Medulla oblongata (tissue), 1 donor: ENCODE data around the gene PDE1A.
A peak's percentile ranks its signal among the peaks of the same experiment; 100 is the strongest.
"Not testable (repeated sequence)": the region's sequence is repeated elsewhere in the genome, so short reads cannot be mapped to it uniquely, and the experiment has no call there.

ENCODE experiments used
- DNase-seq: peaks from one replicate; pipeline ENCODE4 v3.0.0-alpha.2; 2015; ENCODE audit errors: extremely low spot score

Gene PDE1A

DNA sequence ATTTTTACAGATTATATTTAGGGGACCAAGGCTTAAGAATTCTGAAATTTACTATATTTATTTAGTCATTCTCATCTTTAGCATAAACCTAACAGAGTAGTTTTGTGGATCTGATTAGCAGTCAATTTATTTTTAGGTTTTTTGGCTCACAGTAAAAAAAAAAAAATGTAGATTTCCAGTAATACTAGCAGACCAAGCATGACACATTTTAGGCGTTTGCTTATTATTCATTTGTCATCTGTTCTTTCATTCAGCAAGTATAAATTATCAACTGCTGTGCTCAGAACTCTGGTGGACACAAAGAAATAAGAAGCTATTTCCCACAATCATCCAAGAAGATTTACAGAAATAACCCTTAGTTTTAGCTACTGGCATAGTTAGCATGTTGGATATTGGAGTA, 20.6 kb downstream of the PDE1A start:
- DNase-seq = no peak

DNA sequence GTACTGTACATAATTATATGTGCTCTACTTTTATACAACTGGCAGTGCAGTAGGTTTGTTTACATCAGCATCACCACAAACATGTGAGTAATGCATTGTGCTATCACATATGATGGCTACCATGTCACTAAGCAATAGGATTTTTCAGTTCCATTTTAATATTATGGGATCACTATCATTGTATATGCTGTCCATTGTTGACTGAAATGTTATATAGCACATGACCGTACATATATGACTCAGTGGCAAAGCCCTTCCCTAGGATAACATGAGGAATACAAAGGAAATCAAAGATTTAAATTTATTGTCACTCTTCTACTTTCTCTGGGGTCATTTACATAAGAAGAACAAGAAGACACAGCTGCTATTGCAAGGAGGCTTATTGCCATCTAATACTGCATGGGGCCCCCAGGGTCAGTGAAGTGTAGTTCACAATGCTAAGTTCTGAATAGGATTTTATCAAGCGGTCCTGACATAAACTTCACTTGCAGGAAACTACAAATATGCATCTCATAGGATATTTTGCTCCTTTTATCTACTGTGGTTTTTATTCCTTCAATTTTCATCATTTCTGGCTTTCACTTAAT, 21.8 kb downstream of the PDE1A start:
- no peak for DNase-seq

DNA sequence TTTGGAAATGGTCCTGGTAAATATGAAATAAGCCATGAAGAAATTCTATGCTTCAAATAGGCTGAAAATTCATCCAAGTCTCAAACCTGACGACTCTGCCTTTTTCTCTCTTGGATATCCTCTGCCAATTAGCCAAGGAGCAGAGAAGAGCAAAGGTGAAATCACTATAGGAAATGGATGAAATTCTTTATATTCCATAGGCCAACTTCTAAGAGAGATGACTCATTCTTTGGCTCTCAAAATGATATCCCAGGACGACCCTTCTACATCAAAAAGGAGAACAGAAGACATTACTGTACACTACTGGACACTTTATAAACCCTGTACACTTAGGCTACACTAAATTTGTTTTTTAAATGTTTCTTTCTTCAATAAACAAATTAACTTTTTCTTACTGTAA, 22.7 kb downstream of the PDE1A start:
- no peak for DNase-seq

DNA sequence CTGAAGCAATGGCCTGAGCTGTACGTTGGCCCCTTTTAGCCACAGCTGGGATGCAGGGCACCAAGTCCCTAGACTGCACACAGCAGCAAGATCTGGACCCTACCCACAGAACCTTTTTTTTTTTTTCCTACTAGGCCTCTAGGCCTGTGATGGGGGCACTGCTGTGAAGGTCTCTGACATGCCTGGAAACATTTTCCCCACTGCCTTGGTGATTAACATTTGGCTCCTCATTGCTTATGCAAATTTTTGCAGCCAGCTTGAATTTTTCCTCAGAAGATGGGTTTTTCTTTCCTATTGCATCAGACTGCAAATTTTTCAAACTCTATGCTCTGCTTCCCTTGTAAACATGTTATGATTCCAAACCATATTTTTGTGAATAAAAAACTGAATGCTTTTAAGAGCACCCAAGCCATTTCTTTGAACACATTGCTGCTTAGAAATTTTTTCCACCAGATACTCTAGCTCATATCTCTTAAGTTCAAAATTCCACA, 33.5 kb downstream of the PDE1A start:
- DNase-seq = no peak

DNA sequence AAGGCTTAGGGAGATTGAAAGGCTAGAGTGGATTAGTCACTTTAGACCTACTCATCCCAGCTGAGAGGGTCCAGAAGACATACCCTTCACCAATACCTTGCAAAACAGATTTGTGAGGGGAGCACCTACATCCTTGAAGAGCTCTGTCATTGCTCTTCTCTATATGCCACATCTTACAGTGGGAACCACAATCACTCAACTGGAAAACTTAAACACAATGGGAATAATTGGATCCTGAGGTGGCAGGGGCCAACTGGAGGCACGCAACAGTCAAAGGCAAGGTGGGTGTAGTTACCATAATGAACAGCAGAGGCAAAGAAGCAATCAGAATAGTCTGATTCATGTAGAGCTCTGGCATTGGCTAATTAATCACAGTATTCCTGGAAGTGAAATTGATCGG, 35.4 kb downstream of the PDE1A start:
- DNase-seq = no peak

DNA sequence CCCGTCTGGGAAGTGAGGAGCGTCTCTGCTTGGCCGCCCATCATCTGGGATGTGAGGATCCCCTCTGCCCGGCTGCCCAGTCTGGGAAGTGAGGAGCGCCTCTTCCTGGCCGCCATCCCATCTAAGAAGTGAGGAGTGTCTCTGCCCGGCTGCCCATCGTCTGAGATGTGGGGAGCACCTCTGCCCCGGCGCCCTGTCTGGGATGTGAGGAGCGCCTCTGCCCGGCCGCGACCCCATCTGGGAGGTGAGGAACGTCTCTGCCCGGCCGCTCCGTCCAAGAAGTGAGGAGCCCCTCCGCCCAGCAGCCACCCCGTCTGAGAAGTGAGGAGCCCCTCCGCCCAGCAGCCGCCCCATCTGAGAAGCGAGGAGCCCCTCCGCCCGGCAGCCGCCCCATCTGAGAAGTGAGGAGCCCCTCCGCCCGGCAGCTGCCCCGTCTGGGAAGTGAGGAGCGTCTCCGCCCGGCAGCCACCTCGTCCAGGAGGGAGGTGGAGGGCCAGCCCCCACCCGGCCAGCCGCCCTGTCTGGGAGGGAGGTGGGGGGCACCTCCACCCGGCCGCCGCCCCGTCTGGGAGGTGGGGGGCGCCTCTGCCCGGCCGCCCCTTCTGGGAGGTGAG, 40.5 kb downstream of the PDE1A start:
- not testable (repeated sequence) for DNase-seq

DNA sequence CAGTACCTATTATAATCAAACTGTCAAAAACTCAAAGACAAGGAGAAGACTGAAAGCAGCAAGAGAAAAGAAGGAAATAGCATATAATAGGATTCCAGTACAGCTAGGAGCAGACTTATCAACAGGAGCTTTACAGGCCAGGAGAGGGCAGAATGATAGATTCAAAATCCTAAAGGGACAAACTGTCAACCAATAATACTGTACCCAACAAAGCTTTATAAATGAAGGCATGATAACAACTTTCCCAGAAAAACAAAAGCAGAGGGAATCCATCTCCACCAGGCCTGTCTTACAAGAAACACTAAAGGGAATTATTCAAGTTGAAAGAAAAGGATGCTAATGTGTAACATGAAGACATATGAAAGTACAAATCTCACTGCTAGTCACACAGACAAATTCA, 42.0 kb downstream of the PDE1A start:
- DNase-seq = no peak

DNA sequence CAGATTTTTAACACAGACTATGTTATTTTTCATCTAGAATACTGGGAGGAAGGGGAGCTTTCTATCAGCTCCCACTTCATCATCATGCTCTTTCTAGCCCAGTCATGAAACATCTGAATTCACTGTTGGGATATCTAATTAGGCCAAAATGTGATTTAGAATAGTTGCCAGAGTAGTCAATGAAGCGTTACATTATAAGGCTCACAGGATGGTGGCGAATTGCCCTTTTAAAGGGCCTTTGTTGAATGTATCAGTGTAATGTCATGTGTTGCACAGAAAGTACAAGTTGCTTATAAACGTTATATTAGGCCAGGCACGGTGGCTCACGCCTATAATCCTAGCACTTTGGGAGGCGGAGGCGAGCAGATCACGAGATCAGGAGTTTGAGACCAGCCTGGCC, 45.6 kb downstream of the PDE1A start:
- no peak for DNase-seq

DNA sequence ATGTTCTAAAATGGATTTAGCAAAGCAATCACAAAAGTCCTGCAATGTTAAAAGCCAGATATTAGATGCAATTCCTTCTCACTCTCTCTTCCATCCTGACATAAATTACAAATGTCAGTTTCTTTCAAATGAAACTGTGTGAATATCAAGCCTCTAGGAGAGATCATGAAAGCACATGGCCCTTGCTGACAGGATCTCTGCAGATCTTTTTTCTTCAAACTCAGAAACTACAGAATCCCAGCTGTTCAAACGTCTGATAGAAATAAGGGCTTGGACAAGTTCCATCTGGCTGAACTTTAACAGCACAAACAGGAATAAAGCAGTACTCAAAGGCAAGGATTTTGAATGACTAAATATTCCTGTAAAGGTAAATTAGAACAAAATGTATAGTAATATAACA, 47.6 kb downstream of the PDE1A start:
- peak; percentile 38 for DNase-seq

DNA sequence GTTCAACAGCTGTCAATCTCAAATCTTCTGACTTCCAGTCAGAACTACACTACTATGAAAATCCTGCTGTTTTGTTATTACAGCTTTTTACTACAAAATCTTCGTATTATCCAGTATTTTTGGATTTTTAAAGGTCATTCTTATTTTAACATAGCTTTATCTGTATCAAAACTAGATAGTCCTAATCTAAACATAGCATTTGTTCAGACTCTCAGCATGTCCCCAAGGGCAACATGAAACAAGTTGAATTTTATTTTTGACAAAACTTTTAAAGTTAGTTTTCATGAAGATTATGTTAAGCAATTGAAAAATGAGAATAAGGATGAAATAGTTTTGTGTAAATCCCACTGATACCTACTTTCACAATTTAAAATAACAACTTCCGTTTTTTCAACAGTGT, 48.1 kb downstream of the PDE1A start:
- DNase-seq = no peak

DNA sequence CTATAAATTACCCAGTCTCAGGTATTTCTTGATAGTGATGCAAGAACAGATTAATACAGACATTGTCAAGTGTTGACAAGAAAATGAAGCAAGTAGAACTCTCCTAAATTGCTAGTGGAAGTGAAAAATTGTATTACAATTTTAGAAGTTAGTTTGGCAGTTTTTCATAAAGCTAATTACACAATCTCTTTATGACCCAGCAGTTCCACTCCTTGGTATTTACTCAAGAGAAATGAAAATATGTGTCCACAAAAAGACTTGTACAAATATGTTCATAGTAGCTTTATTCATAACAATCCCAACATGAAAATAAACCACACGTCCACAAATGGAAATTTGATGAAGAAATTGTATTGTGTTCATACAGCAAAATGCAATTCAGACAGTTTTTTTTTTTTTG, 49.4 kb downstream of the PDE1A start:
- DNase-seq = no peak

DNA sequence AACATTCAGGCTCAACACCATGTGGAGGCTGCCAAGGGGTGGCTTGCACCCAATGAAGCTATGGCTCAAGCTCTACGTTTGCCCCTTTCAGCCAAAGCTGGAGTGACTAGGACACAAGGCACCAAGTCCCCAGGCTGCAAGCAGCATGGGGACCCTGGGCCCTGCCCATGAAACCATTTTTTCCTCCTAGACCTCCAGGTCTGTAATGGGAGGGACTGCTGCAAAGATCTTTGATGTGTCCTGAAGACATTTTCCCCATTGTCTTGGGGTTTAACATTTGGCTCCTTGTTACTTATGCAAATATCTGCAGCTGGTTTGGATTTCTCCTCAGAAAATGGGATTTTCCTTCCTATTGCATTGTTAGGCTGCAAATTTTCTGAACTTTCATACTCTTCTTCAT, 51.0 kb downstream of the PDE1A start:
- DNase-seq = no peak

DNA sequence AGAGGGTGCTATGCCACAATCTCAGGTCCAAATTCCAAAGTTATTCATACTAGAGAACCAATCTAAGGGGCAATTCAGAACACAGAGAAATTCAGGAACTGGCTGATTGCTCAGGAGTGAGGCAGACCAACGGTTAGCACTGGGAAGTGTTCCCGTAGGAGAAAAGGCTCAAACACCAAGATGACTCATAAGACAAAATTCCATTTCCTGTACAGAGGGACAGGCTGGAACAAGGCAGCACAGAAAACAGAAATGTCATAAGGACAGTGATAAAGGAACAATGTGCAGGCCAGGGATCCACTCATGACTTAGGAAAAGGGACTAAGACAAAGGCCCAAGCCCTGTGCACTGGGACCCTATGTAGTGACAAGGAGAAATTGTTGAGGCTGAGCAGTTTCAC, 54.2 kb downstream of the PDE1A start:
- DNase-seq = no peak

DNA sequence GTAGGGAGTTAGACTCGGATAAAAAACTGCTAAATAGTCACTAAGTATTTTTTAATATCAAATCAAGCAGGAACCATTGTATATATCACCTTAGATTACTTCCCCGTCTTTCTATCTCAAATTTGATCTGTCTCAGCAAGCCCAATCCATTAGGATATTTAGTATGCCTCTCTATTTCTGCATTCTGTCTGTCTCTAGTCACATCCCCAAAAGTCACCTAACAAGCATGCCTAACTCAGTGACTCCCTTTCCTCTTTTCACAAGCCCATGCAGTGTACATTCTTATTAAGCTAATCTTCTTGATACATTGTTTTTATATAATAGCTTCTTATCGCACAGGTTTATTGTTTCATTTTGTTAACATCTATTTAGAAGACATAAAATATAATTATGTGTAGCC, 57.8 kb downstream of the PDE1A start:
- no peak for DNase-seq

DNA sequence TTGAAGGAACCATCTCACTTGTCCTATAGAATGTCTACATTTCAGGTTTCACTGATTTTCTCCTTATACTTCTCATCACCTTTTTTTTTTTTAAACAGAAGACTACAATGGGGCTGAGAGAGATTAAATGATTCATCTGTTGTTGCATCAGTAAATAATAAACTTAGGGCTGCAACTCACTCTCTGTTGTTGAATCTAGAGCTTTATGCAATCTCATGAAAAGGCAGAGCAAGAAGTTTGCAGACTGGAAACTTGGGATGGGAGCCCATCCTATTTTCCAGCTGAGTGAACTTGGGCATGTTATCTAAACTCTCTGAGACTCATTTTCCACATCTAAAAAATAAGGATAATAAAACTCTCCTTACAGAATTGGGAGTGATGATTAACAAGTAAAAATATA, 58.4 kb downstream of the PDE1A start:
- no peak for DNase-seq

DNA sequence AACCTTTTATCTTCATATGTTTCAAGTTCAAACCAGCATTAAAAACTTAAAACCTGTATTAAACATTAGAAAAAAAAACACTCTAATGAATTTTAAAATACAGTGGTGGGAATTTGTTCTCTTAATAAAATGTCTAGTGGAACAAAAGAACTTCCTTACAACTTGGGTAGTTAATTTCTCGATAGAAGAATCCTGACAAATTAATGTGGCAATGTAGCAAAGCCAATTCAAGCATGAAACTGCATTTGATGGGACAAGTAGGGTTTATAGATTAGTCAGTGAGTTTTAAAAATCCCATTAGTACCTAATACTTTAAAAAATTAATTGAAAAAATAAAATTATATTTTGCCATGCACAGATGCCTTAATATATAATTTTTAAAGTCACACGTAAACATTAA, 59.4 kb downstream of the PDE1A start:
- no peak for DNase-seq

DNA sequence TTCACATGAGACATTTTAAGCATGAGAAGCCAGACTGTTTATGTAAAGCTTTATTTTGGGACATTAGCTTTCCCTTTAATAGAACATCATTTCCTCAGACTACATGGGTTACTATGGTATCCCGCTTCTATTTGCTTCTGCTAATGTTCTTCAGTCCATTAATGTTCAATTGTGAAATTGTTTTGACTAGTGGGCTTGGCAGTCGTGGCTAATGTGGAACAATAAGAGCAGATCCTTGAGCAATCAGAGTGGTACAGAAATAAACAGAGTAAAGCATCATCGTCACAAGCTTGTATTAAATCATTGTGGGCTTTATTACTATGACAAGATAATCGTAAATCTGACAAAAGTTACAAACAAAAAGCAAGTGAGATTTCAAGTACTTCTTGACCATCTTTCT, 60.2 kb downstream of the PDE1A start:
- peak; percentile 12 for DNase-seq

DNA sequence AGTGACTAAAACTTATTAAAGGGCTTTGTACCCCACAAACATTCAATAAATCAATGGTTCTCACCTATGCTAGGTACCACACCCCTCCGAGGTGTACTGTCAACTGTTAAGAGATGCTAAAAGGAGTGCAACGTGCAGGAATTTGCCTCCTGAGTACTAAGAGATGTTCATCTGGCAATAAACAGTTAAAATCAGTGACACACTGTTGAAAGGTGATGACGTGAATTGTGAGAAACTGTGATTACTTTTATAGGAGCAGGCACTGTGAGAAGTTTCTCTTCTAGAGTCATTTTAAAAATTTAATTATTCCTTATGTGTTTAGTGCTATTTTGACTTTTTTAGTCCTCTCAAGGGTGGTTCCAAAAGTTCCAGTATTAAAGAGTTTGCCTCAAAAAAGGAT, 61.0 kb downstream of the PDE1A start:
- DNase-seq = no peak

DNA sequence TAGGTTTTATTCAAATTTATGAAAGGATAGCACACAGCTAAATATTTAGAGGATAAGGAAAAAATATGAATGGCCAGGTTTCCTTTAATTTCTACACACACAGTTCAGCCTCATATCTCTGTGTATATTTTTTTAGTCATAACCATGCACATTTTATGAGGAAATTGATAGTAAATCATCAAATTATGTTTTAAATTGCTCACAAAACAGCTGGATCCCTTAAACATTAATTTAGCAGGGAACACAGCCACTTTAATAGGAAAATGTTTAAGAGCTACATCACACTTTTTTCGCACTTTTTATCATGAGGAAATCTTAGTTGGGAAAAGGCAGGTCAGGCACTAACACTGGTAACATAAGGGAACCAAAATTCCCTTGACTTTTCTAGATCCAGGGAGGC, 65.4 kb downstream of the PDE1A start:
- DNase-seq = no peak

DNA sequence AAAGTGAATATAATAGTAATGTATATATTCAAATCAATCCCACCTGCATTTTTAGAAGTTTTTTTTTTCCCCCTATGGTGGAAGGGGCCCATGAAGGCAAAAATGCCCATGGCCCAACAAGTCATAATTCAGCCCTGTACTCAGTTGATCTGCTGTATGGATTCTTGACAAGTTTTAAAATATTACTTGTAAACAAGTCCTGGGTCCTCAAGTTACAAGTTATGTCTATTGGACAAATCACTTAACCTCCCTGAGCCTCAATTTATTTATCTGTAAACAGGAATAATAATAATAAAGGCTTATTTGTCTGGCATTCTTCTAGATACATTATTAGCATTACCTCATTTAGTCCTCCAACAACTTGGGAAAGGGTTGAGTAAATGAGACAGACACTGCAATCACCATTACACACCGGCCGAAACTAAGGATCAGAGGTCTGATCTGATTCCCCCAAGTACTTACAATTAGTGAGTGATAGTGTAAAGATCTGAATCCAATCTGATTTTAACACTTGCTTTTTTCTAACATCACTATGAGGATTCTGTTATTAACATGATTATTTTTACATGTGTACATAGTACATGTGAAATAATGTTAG, 66.1 kb downstream of the PDE1A start:
- no peak for DNase-seq

DNA sequence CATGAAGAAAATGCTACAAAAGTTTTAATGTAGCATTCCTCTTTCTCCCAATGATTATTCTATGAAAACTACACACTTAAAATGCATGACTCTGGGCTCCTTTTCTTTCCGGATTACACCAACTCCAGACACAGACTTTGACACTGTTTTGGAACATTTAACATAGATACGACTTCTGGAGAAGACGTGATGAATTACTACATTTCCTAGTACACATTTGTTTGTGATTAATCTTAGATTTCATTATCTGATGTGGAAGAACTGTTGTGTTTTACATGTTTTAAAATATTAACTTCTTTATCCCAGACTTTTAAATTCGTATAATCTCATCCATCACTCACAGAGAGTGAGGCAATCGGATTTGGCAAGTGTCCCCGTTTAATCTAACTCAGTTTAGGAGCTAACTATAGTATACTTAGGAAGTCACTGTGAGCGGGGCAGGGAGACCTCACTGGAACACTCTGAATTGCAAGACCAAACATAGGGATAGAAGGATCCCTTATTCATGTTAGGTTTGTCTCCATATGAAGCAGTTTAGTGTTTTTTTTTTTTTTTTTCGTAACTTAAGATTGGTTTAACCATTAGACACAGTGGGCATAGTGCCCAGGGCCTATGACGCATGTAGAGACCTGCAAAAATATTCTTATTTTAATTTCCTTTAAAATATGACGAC, 66.7 kb downstream of the PDE1A start:
- DNase-seq = no peak

DNA sequence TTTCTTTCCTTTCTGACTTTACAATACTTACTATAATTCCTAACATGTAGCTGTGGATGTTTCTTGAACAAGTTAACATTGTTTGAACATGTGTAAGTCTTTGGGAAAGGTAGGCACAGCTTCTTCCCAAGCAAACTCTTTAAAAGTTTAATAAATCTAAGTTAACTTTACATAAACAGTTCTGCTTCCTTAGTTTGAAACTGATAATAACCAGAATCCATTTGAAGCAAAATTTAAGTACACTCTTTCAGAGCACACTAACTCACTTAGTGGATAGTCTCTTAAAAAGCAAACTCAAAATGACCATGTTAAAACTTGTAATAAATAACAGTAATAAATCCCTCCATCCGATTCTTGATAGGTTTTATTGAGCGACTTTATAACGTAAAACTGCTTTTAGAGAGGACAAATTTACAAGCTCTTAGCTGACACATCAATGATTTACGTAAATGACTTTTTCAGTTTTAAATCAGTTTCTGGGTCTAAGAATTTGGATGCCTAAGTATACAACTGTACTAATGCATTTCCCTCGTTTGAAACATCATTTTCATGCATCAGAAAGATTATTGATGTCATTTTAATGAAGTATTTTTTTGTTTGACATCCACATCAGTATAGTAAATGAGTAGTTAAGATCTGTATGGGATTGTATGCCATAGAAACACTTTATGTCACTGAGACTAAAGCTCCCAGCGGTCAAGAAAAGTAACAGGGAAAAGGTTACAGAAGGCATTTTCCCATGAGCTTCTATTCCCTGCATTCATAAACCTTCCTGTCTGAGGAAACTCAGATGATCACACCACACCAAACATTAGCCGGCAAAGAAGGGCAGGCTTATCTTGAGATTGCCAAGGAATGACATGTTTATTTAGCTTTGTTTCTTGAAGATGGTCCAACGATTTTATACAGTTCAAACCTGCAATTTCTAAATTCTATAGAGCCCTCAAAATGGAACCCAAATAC, 67.5 kb downstream of the PDE1A start:
- DNase-seq = no peak
